ENCODE data around the gene MRPL1. TPM values are rescaled to one million over a fixed set of nuclear protein-coding genes. Genes with fewer than 3 reads are reported as not detected.

The MRPL1 gene
- 33.2 and 38.5 TPM in 2 replicates for total RNA-seq (2014; rRNA removed; shearing (Covaris generic))

- DNase-seq (ENCODE audit: low spot score) = peak; percentile 90
Measured at GRCh38 chr4:77862478-77863216, at the start of gene MRPL1. Gene MRPL1, plus strand, starts transcription at chr4:77862830. Its CDS starts 19 bp downstream, at chr4:77862849.

GRCh38 chr4:77815636-77816035 lies 47.0 kb upstream of the MRPL1 start:
- no peak for DNase-seq (ENCODE audit: low spot score)

DNA sequence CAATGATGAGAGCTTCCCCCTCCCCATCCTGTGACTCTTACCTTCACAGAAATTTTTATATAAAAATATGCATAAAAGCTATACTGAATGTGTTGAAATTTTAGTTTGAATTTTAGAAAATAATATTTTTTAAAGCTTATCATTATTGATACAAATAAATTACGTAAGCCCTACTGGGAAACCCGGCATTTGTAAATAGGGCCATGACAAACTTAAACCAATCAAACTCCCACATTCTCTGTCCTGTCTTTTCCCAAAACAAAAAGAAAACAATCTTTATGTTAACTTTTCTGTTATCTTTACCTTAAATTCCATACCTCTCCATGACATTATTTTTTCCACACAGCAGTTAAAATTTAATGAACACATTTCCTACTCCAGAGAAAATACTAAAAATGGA lies 46.1 kb upstream of the MRPL1 start:
- no peak for DNase-seq (ENCODE audit: low spot score)

- no peak for DNase-seq (ENCODE audit: low spot score)
Measured at GRCh38 chr4:77817304-77818072, 45.1 kb upstream of the MRPL1 start.

DNA sequence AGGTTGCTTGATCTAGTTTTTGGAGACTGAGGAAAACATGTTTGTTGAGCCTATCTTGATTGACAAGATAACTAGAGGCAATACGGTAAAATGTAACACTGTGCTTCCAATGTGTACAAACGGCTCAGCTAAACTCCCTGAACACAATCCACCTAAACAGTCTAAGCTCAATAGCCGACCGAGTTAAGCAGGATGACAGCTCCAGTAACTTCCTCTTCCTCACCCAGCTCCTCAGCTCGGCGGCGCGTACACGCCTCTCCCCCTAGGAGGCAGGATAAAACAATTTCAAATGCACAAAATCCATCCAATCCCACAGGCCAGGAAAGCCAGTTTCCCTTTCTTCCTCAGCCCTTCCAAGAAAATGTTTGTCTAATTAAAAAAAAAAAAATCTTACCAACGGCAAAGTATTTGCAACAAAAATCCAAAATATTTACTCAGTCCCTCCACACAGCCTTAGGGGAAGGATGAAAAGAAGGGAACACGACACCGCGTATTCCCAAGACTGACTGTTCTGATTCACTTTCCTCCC lies 44.5 kb upstream of the MRPL1 start:
- peak; percentile 84 for DNase-seq (ENCODE audit: low spot score)

DNA sequence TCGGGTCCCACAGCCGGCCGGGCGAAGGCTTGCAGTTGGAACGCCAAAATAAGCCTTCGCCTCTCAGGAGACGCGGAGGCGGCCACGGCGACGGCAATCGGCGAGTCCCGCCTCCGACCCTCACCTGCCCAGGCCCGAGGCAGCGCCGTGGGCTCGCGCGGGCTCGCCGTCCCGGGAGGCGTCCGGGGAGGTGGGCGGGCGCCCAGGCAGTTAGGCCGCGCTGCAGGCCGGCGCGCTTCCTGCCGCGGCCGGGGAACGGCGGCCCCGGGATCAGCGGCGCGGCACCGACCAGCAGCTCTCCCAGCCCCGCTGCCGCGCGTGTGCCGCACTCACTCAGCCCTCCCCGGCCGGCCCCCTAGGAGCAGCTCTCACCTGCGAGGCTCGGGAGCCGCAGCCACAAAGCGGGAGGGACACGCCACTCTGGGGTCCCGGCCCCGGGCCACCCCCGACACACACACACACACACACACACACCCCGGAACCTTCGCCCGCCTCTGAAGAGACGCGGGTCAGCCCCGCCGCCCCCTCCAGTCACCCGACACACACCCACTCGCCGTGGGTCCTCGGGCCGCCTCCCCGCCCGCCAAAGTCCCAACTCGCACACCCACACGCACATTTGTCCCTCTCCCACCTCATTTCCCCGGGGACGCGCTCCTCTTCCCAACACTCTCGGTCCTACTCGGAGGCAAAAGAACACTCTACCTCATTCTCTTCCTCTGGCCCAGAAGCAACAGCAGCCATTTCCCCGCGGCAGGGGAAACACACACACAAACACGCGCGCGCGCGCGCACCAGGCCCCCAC lies 43.8 kb upstream of the MRPL1 start, which contains the start of gene CNOT6L:
TSS of gene CNOT6L (minus strand) at position 767 of the 802 bp plus-strand sequence. CDS start at position 707, 60 bp downstream.
- DNase-seq (ENCODE audit: low spot score) = peak; percentile 13

DNA sequence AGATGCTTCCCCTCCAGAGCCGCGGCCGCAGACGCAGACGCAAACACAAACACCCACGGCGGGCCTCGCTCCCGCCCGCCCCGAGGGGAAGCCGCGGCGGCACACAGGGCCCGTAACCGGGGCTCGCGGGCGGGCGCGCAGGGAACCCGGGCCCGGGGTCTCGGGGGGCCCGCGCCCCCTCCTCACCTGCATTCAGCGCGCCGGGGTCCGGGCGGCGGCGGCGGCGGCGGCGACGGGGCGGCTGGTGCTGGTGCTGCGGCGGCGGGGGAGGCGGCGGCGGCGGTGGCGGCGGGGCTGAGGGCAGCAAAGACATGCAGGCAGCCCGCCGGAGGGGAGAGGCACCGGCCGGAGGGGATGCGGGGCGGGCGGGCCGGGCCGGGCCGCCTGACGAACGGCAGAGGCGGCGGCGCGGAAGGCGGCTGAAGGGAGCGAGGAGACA lies 43.2 kb upstream of the MRPL1 start:
- DNase-seq (ENCODE audit: low spot score) = no peak

DNA sequence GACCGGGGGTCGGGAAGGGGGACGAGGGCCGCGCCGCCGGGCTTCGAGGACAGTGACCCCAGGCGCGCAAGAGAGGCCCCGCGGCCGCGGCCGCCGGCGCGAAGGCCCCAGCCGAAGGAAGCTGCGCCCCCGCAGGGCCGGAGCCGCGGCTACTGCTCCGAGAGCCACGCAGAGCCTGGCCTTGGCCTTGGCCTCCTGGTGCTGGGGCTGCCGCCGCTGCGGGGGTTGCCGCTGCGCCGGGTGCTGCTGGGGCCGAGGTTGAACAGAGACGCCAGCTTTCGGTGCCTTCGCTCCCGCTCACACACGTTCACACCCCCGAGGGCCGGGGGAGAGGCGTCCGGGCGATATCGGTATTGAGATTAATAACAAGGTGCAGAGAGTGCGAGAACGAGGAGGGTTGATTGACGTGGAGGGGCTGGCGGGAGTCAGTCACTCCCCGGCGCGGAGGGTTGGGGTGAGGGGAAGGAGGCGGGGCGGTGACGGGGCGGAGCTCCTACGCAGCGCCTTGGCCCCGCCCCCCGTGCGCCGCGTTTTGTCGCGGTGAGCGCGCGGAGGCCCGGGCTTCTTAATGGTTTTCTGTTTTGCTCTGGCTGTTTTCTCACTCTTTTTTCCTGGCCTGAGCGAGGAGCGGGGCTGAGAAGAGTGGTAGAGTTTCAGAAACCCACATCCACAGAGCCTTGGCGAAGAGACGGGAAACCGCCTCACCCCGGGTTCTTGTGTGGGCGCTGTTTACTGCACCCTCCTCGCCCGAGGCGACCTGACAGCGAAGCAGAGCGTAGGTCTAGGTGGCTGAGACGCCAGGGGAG lies 42.6 kb upstream of the MRPL1 start:
- DNase-seq (ENCODE audit: low spot score) = peak; percentile 61

GRCh38 chr4:77820649-77821561 lies 41.7 kb upstream of the MRPL1 start:
- no peak for DNase-seq (ENCODE audit: low spot score)

GRCh38 chr4:77821775-77822174 lies 40.9 kb upstream of the MRPL1 start:
- DNase-seq (ENCODE audit: low spot score) = no peak

DNA sequence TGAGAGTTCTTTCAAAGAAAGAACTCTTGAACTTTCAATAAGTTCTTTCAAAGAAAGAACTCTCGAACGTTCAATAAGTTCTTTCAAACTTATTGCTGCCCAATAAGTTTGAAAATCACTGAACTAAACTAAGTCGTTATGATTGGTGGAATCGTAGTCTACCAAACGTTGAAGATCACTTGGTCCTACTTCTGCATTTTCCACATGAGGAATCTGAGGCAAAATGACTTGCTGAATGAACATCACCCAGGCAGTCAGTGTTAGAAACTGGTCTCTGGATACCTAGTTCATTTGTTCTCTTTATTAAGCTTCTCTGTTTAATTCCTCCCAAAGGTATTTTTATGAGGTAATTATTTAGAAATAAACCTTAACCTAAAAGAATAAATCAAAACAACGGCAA lies 36.4 kb upstream of the MRPL1 start:
- DNase-seq (ENCODE audit: low spot score) = no peak

GRCh38 chr4:77827343-77827742 lies 35.3 kb upstream of the MRPL1 start:
- DNase-seq (ENCODE audit: low spot score) = no peak

DNA sequence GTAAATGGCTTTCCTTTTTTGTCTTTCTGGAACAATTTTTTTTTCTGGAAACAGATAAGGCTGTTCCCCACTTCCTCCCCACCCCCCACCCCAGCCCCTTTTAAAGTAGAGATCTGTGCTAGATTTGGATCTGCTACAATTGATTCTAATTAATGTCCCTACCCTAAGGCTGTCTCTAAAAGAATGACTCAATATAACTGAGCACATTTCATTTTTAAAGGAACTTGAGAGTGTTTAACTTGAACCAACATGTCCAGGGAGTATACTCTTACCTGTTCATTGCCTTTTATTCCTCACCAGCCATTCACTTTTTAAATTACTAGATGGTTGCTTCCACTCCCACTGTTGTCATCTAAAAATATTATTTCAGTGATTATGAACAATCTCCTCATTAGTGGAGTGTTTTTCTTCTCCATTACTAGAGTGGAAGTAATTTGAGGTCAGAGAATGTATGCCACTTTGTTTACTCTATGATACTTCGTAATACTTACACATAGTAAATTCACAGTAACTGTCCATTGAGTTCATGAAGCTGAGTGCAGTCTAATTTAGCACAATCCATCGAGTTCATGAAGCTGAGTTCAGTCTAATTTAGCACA lies 29.4 kb upstream of the MRPL1 start:
- no peak for DNase-seq (ENCODE audit: low spot score)

- DNase-seq (ENCODE audit: low spot score) = no peak
Measured at GRCh38 chr4:77834403-77834802, 28.2 kb upstream of the MRPL1 start.

GRCh38 chr4:77843628-77844027 lies 19.0 kb upstream of the MRPL1 start:
- DNase-seq (ENCODE audit: low spot score) = no peak

GRCh38 chr4:77844363-77844762 lies 18.3 kb upstream of the MRPL1 start:
- DNase-seq (ENCODE audit: low spot score) = no peak

- no peak for DNase-seq (ENCODE audit: low spot score)
Measured at GRCh38 chr4:77845400-77845799, 17.2 kb upstream of the MRPL1 start.

DNA sequence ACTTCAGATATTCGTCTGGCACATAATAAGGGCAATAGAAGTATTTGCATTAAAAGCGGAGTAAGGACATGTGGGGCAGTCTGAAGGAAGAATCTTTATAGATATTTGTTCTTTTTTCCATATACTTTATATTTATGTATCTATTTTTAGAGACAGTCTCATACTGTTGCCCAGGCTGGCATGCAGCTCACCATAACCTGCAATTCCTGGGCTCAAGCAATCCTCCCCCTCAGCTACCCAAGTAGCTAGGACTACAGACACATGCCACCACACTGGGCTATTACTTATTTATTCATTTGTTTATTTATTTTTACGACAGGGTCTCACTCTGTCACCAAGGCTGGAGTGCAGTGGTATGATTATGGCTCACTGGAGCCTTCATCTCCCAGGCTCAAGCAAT lies 16.7 kb upstream of the MRPL1 start:
- no peak for DNase-seq (ENCODE audit: low spot score)

GRCh38 chr4:77848508-77848907 lies 14.1 kb upstream of the MRPL1 start:
- no peak for DNase-seq (ENCODE audit: low spot score)
